A673 (cell line): ENCODE data around the gene NAT10.

Source experiments
- EZH2 ChIP-seq: fragments of 200-600 bp; sonication (generic); IDR thresholded peaks from 2 replicates; pipeline ENCODE4 v1.6.1; 2017; ENCODE audit warnings: borderline replicate concordance, low read depth, mild to moderate bottlenecking, mixed read lengths, antibody characterized with exemption, low read length; ENCODE audit not compliant: poor library complexity, severe bottlenecking
- TF ChIP-seq, protein P1 (sequence below): fragments of 300-800, 200-600 bp; sonication (generic); conservative IDR thresholded peaks from 2 replicates; pipeline ENCODE4 v1.5.1; 2017; ENCODE audit warnings: low read depth, mild to moderate bottlenecking, antibody characterized with exemption, low read length, moderate library complexity, mixed read lengths

GRCh38 chr11:34124885-34125668 lies 19.6 kb downstream of the NAT10 start:
- TF ChIP-seq, protein P1, sequence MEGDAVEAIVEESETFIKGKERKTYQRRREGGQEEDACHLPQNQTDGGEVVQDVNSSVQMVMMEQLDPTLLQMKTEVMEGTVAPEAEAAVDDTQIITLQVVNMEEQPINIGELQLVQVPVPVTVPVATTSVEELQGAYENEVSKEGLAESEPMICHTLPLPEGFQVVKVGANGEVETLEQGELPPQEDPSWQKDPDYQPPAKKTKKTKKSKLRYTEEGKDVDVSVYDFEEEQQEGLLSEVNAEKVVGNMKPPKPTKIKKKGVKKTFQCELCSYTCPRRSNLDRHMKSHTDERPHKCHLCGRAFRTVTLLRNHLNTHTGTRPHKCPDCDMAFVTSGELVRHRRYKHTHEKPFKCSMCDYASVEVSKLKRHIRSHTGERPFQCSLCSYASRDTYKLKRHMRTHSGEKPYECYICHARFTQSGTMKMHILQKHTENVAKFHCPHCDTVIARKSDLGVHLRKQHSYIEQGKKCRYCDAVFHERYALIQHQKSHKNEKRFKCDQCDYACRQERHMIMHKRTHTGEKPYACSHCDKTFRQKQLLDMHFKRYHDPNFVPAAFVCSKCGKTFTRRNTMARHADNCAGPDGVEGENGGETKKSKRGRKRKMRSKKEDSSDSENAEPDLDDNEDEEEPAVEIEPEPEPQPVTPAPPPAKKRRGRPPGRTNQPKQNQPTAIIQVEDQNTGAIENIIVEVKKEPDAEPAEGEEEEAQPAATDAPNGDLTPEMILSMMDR, result no peak
- TF ChIP-seq EZH2, result no peak
